Lower leg skin (tissue), 4 donors: Measurements from ENCODE around the gene ABCC1. TPM values are rescaled to one million over a fixed set of nuclear protein-coding genes. Genes with fewer than 3 reads are reported as not detected.

Experiments used
- DNase-seq, 2 donors: peaks; one replicate each; pipeline ENCODE4 v3.0.0-alpha.2; 2019; ENCODE audit warnings: low spot score in 2 of 2
- H3K4me3 ChIP-seq: fragments of 200-600 bp; sonication (generic); 2 replicates; pipeline ENCODE4 v1.5.1; 2017; ENCODE audit warnings: mild to moderate bottlenecking, low read depth; ENCODE audit not compliant: poor library complexity, severe bottlenecking
- POLR2A ChIP-seq, 2 donors: fragments of 450-650 bp; IDR thresholded peaks; one replicate each; pipeline ENCODE4 v1.6.1; 2016 to 2017; ENCODE audit warnings: antibody characterized with exemption in 2 of 2, mild to moderate bottlenecking in 1 of 2, moderate library complexity in 1 of 2
- WGBS, 2 donors: methylation state at CpG; one replicate each; pipeline ENCODE4 v1.1.5; 2018; 5-methylcytosine and 5-hydroxymethylcytosine counted together
- intact Hi-C: fragments of 100-400 bp; cut with DNase I; formaldehyde crosslinking; loops from one replicate; pipeline ENCODE4 v1.15.0; 2023; ENCODE audit warnings: low total_unique reads
- total RNA-seq, 4 donors: library from RNA; depleted of rRNA; stranded (reverse); fragments of >200 nt; gene quantifications; one replicate each; pipeline ENCODE4 v1.1.0, GENCODE V29; 2016
- TF ChIP-seq, protein P1 (sequence below), 3 donors: fragments of 450-650 bp; IDR thresholded peaks; one replicate each; pipeline ENCODE4 v1.5.1; 2016; ENCODE audit warnings: antibody characterized with exemption in 3 of 3, mild to moderate bottlenecking in 3 of 3, moderate library complexity in 2 of 3

ABCC1 gene
- total RNA-seq, 4 donors from 2014 or later = 16.4 to 25.3 (median 21.8) TPM

DNA sequence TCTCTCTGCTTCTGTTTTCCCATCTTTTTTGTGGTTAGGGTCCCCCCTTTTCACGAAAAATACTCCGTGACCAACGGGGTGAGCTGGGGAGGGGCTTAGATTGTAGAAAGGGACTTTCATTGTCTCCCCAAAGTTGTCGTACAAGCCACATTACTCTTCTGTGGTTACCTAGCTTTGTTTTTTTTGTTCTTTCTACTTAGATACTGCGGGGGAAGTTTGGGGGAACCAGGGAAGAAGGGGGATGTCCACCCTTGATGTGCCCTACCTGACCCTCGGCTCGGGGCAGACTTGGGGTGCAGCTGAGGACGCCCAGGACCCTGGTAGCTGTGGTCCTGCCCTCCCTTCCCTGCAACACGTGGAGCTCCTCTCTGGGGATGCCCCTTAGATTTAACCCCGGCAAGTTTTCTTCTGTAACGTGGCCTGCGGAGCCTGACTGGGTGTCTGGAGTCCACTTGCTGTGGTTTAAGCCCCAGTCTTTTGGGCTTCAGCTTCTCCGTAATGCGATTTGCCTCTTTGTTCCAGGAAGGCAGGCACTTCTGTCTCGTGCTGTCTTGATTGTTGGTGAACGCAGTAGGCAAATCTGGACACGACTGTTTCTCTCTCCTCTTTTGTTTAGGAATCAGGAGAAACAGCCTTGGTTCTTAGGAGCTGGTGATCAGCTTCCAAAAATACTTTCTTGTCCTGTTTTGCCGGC lies 892 bp downstream of the ABCC1 start:
- 0% methylated on average over 18 of the region's 18 CpGs for WGBS, 2 donors
- peak in 1 of 2 donors; percentile 28 for DNase-seq
- TF ChIP-seq, protein P1, sequence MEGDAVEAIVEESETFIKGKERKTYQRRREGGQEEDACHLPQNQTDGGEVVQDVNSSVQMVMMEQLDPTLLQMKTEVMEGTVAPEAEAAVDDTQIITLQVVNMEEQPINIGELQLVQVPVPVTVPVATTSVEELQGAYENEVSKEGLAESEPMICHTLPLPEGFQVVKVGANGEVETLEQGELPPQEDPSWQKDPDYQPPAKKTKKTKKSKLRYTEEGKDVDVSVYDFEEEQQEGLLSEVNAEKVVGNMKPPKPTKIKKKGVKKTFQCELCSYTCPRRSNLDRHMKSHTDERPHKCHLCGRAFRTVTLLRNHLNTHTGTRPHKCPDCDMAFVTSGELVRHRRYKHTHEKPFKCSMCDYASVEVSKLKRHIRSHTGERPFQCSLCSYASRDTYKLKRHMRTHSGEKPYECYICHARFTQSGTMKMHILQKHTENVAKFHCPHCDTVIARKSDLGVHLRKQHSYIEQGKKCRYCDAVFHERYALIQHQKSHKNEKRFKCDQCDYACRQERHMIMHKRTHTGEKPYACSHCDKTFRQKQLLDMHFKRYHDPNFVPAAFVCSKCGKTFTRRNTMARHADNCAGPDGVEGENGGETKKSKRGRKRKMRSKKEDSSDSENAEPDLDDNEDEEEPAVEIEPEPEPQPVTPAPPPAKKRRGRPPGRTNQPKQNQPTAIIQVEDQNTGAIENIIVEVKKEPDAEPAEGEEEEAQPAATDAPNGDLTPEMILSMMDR (IDR thresholded peaks at IDR 0.05) = no peak
- no peak for TF ChIP-seq POLR2A (IDR thresholded peaks at IDR 0.05)
- intact Hi-C loops = no loop called here
- H3K4me3 ChIP-seq = peak overlapping the region; percentile 77

GRCh38 chr16:15950869-15951268 lies 1.5 kb downstream of the ABCC1 start:
- no peak for TF ChIP-seq POLR2A (IDR thresholded peaks at IDR 0.05)
- TF ChIP-seq, protein P1 (IDR thresholded peaks at IDR 0.05) = no peak
- intact Hi-C loops = no loop called here
- no peak for DNase-seq
- no peak overlapping the region for H3K4me3 ChIP-seq

GRCh38 chr16:15951852-15952251 lies 2.4 kb downstream of the ABCC1 start:
- no peak overlapping the region for H3K4me3 ChIP-seq
- DNase-seq = no peak
- intact Hi-C loops = loop anchor here (2.0 kb wide), 1 partner anchor 15 kb away; no protein-coding TSS in a partner anchor
- 86 to 92% methylated on average over 8 of the region's 8 CpGs for WGBS, 2 donors
- TF ChIP-seq, protein P1 (IDR thresholded peaks at IDR 0.05) = no peak

- 42 to 45% methylated on average over 5 of the region's 5 CpGs for WGBS, 2 donors
- intact Hi-C loops = loop anchor here (2.0 kb wide), 1 partner anchor 15 kb away; no protein-coding TSS in a partner anchor
- no peak for TF ChIP-seq POLR2A (IDR thresholded peaks at IDR 0.05)
- TF ChIP-seq, protein P1 (IDR thresholded peaks at IDR 0.05) = no peak
- no peak overlapping the region for H3K4me3 ChIP-seq
- no peak for DNase-seq
These were observed 2.9 kb downstream of the ABCC1 start for GRCh38 chr16:15952265-15952711.

DNA sequence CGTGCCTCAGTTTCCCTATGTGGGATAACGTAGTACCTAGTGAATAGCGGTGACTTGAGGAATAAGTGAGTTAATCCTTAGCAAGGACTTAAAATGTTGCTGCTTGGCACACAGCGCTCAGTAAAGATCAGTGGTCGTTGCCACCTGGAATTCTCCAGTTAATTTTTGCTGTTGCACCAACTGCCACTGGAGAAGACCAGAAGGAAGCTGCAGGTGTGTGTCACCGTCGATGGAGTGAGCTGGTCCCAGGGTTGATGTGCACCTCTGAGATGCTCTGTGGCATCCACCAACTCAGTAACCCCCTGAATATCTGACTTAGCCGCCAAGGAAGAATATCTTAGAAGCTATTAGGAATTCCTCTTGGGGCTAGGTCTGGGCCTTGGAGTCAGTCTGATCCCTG lies 4.1 kb downstream of the ABCC1 start:
- intact Hi-C loops = loop anchor here (2.0 kb wide), 1 partner anchor 13 kb away; no protein-coding TSS in a partner anchor
- TF ChIP-seq, protein P1 (IDR thresholded peaks at IDR 0.05) = no peak
- TF ChIP-seq POLR2A (IDR thresholded peaks at IDR 0.05) = no peak
- 87% methylated on average over 8 of the region's 8 CpGs for WGBS, 2 donors
- no peak for DNase-seq
- H3K4me3 ChIP-seq = no peak overlapping the region
